MM.1S (cell line): Measurements from ENCODE around the gene SLC6A13.

Source experiments
- EZH2phosphoT487 ChIP-seq: fragments of 300-600 bp; sonication (generic); IDR thresholded peaks from 2 replicates; pipeline ENCODE4 v1.6.1; 2018; ENCODE audit warnings: antibody characterized with exemption, low read length
- TF ChIP-seq, protein P1 (sequence below): fragments of 300-600 bp; sonication (generic); IDR thresholded peaks from 2 replicates; pipeline ENCODE4 v1.5.1; 2016; ENCODE audit warnings: antibody characterized with exemption, low read length, mixed read lengths

- TF ChIP-seq, protein P1, sequence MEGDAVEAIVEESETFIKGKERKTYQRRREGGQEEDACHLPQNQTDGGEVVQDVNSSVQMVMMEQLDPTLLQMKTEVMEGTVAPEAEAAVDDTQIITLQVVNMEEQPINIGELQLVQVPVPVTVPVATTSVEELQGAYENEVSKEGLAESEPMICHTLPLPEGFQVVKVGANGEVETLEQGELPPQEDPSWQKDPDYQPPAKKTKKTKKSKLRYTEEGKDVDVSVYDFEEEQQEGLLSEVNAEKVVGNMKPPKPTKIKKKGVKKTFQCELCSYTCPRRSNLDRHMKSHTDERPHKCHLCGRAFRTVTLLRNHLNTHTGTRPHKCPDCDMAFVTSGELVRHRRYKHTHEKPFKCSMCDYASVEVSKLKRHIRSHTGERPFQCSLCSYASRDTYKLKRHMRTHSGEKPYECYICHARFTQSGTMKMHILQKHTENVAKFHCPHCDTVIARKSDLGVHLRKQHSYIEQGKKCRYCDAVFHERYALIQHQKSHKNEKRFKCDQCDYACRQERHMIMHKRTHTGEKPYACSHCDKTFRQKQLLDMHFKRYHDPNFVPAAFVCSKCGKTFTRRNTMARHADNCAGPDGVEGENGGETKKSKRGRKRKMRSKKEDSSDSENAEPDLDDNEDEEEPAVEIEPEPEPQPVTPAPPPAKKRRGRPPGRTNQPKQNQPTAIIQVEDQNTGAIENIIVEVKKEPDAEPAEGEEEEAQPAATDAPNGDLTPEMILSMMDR = no peak
- TF ChIP-seq EZH2phosphoT487 = no peak
Observed at GRCh38 chr12:254039-254438, 8.6 kb downstream of the SLC6A13 start.
